IMR-90 (cell line): ENCODE data around the gene SS18L1. TPM values are rescaled to one million over a fixed set of nuclear protein-coding genes. Genes with fewer than 3 reads are reported as not detected.

Experiments used
- ATAC-seq: fragments of 200-7000 bp; cut with Tn5 transposase; 2 replicates; pipeline ENCODE4 v1.9.1; 2020; ENCODE audit warnings: low read depth, mild to moderate bottlenecking, moderate library complexity
- BruUV-seq: library from RNA; stranded (reverse); fragments of 400-500 nt; replicated peaks from 2 replicates; lab custom pipeline; 2021; lab: Mats Ljungman, UMichigan
- CTCF ChIA-PET: fragments of 300-600 bp; formaldehyde crosslinking; extraction: SDS; loops from one replicate; lab custom pipeline; 2021; ENCODE audit warnings: antibody characterized with exemption; lab: Yijun Ruan, JAX
- POLR2A ChIA-PET: fragments of 300-600 bp; sonication (Branson Sonifier 250); formaldehyde crosslinking; loops from one replicate; lab custom pipeline; 2022; ENCODE audit warnings: antibody characterized with exemption; ENCODE audit not compliant: unreplicated experiment; lab: Charles Lee
- DNase-seq: peaks from one replicate; pipeline ENCODE4 v3.0.0; 2013
- H2AFZ ChIP-seq: replicated peaks from 2 replicates; pipeline ENCODE3; 2013; ENCODE audit warnings: low read length, mild to moderate bottlenecking; ENCODE audit not compliant: poor library complexity
- H2AK5ac ChIP-seq: 2 replicates; pipeline ENCODE4 v1.6.1; 2013; ENCODE audit warnings: low read depth, low read length, inconsistent platforms
- H2AK9ac ChIP-seq: replicated peaks from 2 replicates; pipeline ENCODE3; 2013; ENCODE audit warnings: mild to moderate bottlenecking, low read depth, low read length, moderate library complexity; ENCODE audit not compliant: poor library complexity
- H2BK120ac ChIP-seq: 2 replicates; pipeline ENCODE4 v1.6.1; 2013; ENCODE audit warnings: low read depth, low read length, inconsistent platforms
- H2BK15ac ChIP-seq: 3 replicates; pipeline ENCODE4 v1.6.1; 2013; ENCODE audit warnings: low read depth, low read length, inconsistent platforms
- H2BK20ac ChIP-seq: 2 replicates; pipeline ENCODE4 v1.6.1; 2013; ENCODE audit warnings: low read depth, mild to moderate bottlenecking, inconsistent platforms, low read length, moderate library complexity
- H2BK5ac ChIP-seq: 2 replicates; pipeline ENCODE4 v1.6.1; 2013; ENCODE audit warnings: mild to moderate bottlenecking, low read depth, low read length, inconsistent platforms; ENCODE audit not compliant: poor library complexity, severe bottlenecking
- H3K14ac ChIP-seq: replicated peaks from 2 replicates; pipeline ENCODE4 v1.6.1; 2013; ENCODE audit warnings: low read depth, low read length, inconsistent platforms
- H3K18ac ChIP-seq: 2 replicates; pipeline ENCODE4 v1.6.1; 2013; ENCODE audit warnings: low read depth, low read length, control low read depth
- H3K23ac ChIP-seq: 2 replicates; pipeline ENCODE4 v1.6.1; 2013; ENCODE audit warnings: low read depth, low read length, inconsistent platforms
- H3K27ac ChIP-seq: 2 replicates; pipeline ENCODE4 v1.5.1; 2013; ENCODE audit warnings: mild to moderate bottlenecking, control low read depth, low read length; ENCODE audit not compliant: insufficient read depth
- H3K27me3 ChIP-seq: 2 replicates; pipeline ENCODE4 v1.6.1; 2013; ENCODE audit warnings: low read length; ENCODE audit not compliant: control insufficient read depth, insufficient read depth
- H3K36me3 ChIP-seq: 2 replicates; pipeline ENCODE4 v1.6.1; 2013; ENCODE audit warnings: low read length, mixed read lengths; ENCODE audit not compliant: control insufficient read depth, insufficient read depth
- H3K4ac ChIP-seq: 2 replicates; pipeline ENCODE4 v1.6.1; 2013; ENCODE audit warnings: low read depth, low read length, inconsistent platforms
- H3K4me1 ChIP-seq: 2 replicates; pipeline ENCODE4 v1.6.1; 2013; ENCODE audit warnings: low read length, mixed read lengths; ENCODE audit not compliant: control insufficient read depth, insufficient read depth
- H3K4me2 ChIP-seq: 2 replicates; pipeline ENCODE4 v1.6.1; 2013; ENCODE audit warnings: low read depth, mild to moderate bottlenecking, control low read depth, low read length, moderate library complexity
- H3K4me3 ChIP-seq: 2 replicates; pipeline ENCODE4 v1.5.1; 2013; ENCODE audit warnings: low read depth, mild to moderate bottlenecking, control low read depth, low read length, moderate library complexity; ENCODE audit not compliant: insufficient read depth
- H3K56ac ChIP-seq: 2 replicates; pipeline ENCODE4 v1.6.1; 2013; ENCODE audit warnings: low read length, inconsistent platforms; ENCODE audit not compliant: insufficient read depth; ENCODE audit errors: extremely low read depth
- H3K79me1 ChIP-seq, 2 experiments: 2 replicates each; pipeline ENCODE4 v1.6.1; 2013; ENCODE audit warnings: low read length in 2 of 2, inconsistent platforms in 1 of 2, low read depth in 1 of 2
- H3K9ac ChIP-seq: 2 replicates; pipeline ENCODE4 v1.6.1; 2013; ENCODE audit warnings: low read depth, low read length, control low read depth
- H3K9me1 ChIP-seq: 2 replicates; pipeline ENCODE4 v1.6.1; 2013; ENCODE audit warnings: low read length, inconsistent platforms; ENCODE audit not compliant: insufficient read depth
- H3K9me3 ChIP-seq: 2 replicates; pipeline ENCODE4 v1.6.1; 2013; ENCODE audit warnings: low read length; ENCODE audit not compliant: control insufficient read depth, insufficient read depth
- H4K20me1 ChIP-seq: 2 replicates; pipeline ENCODE4 v1.6.1; 2013; ENCODE audit warnings: low read length, inconsistent platforms; ENCODE audit not compliant: insufficient read depth
- H4K5ac ChIP-seq: 2 replicates; pipeline ENCODE4 v1.6.1; 2013; ENCODE audit warnings: mild to moderate bottlenecking, low read depth, low read length, control low read depth
- H4K8ac ChIP-seq, 2 experiments: 2 replicates each; pipeline ENCODE4 v1.6.1; 2013; ENCODE audit warnings: low read depth in 2 of 2, low read length in 2 of 2, control low read depth in 1 of 2, inconsistent platforms in 1 of 2
- H4K91ac ChIP-seq: 2 replicates; pipeline ENCODE4 v1.6.1; 2013; ENCODE audit warnings: low read depth, low read length, inconsistent platforms; ENCODE audit not compliant: insufficient read depth
- BHLHE40 ChIP-seq: fragments of 150-350 bp; IDR thresholded peaks from 2 replicates; pipeline ENCODE4 v1.6.1; 2016; ENCODE audit warnings: mild to moderate bottlenecking, low read depth, low read length
- CEBPB ChIP-seq: IDR thresholded peaks from 2 replicates; pipeline ENCODE4 v1.6.1; 2012; ENCODE audit warnings: low read depth, low read length, improper control_type of control experiment
- CHD1 ChIP-seq: IDR thresholded peaks from 2 replicates; pipeline ENCODE4 v1.6.1; 2012; ENCODE audit warnings: low read depth, low read length, improper control_type of control experiment
- CTCF ChIP-seq: conservative IDR thresholded peaks from 2 replicates; pipeline ENCODE4 v1.5.1; 2012; ENCODE audit warnings: mild to moderate bottlenecking, low read depth, low read length, improper control_type of control experiment
- ELK1 ChIP-seq: fragments of 150-350 bp; IDR thresholded peaks from 2 replicates; pipeline ENCODE4 v1.6.1; 2016; ENCODE audit warnings: low read depth, mild to moderate bottlenecking, low read length, moderate library complexity, borderline replicate concordance
- FOS ChIP-seq: fragments of 150-350 bp; IDR thresholded peaks from 2 replicates; pipeline ENCODE4 v1.6.1; 2016; ENCODE audit warnings: low read depth, low read length
- MAFK ChIP-seq: IDR thresholded peaks from 2 replicates; pipeline ENCODE4 v1.6.1; 2012; ENCODE audit warnings: low read depth, low read length, improper control_type of control experiment
- MAZ ChIP-seq: IDR thresholded peaks from 2 replicates; pipeline ENCODE4 v1.6.1; 2012; ENCODE audit warnings: low read depth, mild to moderate bottlenecking, low read length, improper control_type of control experiment, moderate library complexity, borderline replicate concordance
- MXI1 ChIP-seq: IDR thresholded peaks from 2 replicates; pipeline ENCODE4 v1.6.1; 2012; ENCODE audit warnings: low read depth, mild to moderate bottlenecking, low read length, moderate library complexity, borderline replicate concordance
- NFE2L2 ChIP-seq: fragments of 150-350 bp; IDR thresholded peaks from 2 replicates; pipeline ENCODE4 v1.6.1; 2016; ENCODE audit warnings: low read depth, mild to moderate bottlenecking, low read length
- POLR2A ChIP-seq: IDR thresholded peaks from 2 replicates; pipeline ENCODE4 v1.6.1; 2012; ENCODE audit warnings: mild to moderate bottlenecking, low read depth, low read length
- RAD21 ChIP-seq: IDR thresholded peaks from 2 replicates; pipeline ENCODE4 v1.6.1; 2012; ENCODE audit warnings: low read length, improper control_type of control experiment
- RCOR1 ChIP-seq: IDR thresholded peaks from 2 replicates; pipeline ENCODE4 v1.6.1; 2012; ENCODE audit warnings: mild to moderate bottlenecking, low read length, improper control_type of control experiment; ENCODE audit not compliant: insufficient replicate concordance
- RFX5 ChIP-seq: IDR thresholded peaks from 2 replicates; pipeline ENCODE4 v1.8.0; 2012; ENCODE audit warnings: low read depth, mild to moderate bottlenecking, low read length, moderate library complexity
- SMC3 ChIP-seq: fragments of 150-350 bp; IDR thresholded peaks from 2 replicates; pipeline ENCODE4 v1.6.1; 2016; ENCODE audit warnings: low read depth, mild to moderate bottlenecking, antibody characterized with exemption, low read length, moderate library complexity
- USF2 ChIP-seq: fragments of 150-350 bp; IDR thresholded peaks from 2 replicates; pipeline ENCODE4 v1.6.1; 2017; ENCODE audit warnings: mild to moderate bottlenecking, antibody characterized with exemption, low read length, low read depth
- WGBS, 2 experiments: methylation state at CpG; one replicate each; pipeline versions ENCODE4 v1.1.5 to v1.1.7; 2013; ENCODE audit warnings: missing lambda C conversion rate in 2 of 2; ENCODE audit not compliant: insufficient read length in 1 of 2; ENCODE audit errors: extremely low coverage in 2 of 2; 5-methylcytosine and 5-hydroxymethylcytosine counted together
- dilution Hi-C: fragments of 300-500 bp; cut with HindIII; formaldehyde crosslinking; loops from one replicate; pipeline ENCODE4 v1.14.3; 2018; ENCODE audit warnings: low sequenced_read_pairs; ENCODE audit not compliant: unreplicated experiment
- in situ Hi-C: fragments of 300-500 bp; cut with MboI; formaldehyde crosslinking; loops from 3 replicates; pipeline ENCODE4 v1.14.3; 2019; ENCODE audit warnings: low sequenced_read_pairs, inconsistent platforms, mixed read lengths
- intact Hi-C: fragments of 100-400 bp; cut with micrococcal nuclease; formaldehyde crosslinking; loops from 2 replicates; pipeline ENCODE4 v1.10.0; 2022
- polyA plus RNA-seq, 3 experiments: library from polyadenylated mRNA; depleted of rRNA; stranded (reverse); fragments of >200 nt; gene quantifications; 2 replicates each; pipeline ENCODE4 v1.2.3, GENCODE V29; 2012; ENCODE audit warnings: low replicate concordance in 1 of 3
- total RNA-seq: library from RNA; depleted of rRNA; stranded (reverse); fragments of >200 nt; gene quantifications from 2 replicates; pipeline ENCODE4 v1.2.3, GENCODE V29; 2012

The SS18L1 gene
- total and polyA plus RNA-seq, 2 of the 4 experiments (the other 2 are of a cell fraction), result 8.1 to 12.2 TPM

- no peak overlapping the region for H2BK15ac ChIP-seq
- H3K4me2 ChIP-seq, result no peak overlapping the region
- no peak for TF ChIP-seq SMC3
- no peak for TF ChIP-seq FOS
- no peak for TF ChIP-seq NFE2L2
- no peak for TF ChIP-seq RAD21
- TF ChIP-seq USF2, result no peak
- no peak for TF ChIP-seq BHLHE40
- no peak for TF ChIP-seq CTCF
- no peak for TF ChIP-seq MAZ
- no peak for TF ChIP-seq RCOR1
- no peak for TF ChIP-seq CEBPB
- no peak for TF ChIP-seq CHD1
- no peak for TF ChIP-seq POLR2A
- TF ChIP-seq MAFK, result no peak
- no peak for TF ChIP-seq MXI1
- TF ChIP-seq RFX5, result no peak
- no peak for TF ChIP-seq ELK1
- no peak overlapping the region for H3K14ac ChIP-seq
- H3K4me3 ChIP-seq, result no peak overlapping the region
- H4K5ac ChIP-seq, result no peak overlapping the region
- no peak overlapping the region for H3K56ac ChIP-seq
- H3K23ac ChIP-seq, result no peak overlapping the region
- no peak overlapping the region for H3K18ac ChIP-seq
- in situ Hi-C loops, result no loop called here
- CTCF ChIA-PET, result no interaction called here
- no TSS peak for BruUV-seq
- dilution Hi-C loops, result no loop called here
- POLR2A ChIA-PET, result no interaction called here
- no peak overlapping the region for H2BK20ac ChIP-seq
- H3K4me1 ChIP-seq, result no peaks in the 10 kb centered on the region
- ATAC-seq, result no peak
- no peak overlapping the region for H4K8ac ChIP-seq
- H3K79me1 ChIP-seq, result no peaks in the 10 kb centered on the region; a peak in 1 of 4 replicates
- 71% methylated on average over 7 of the region's 17 CpGs; no CpG with 5 or more reads in 1 of the 2 experiments for WGBS, 2 experiments
- no peak overlapping the region for H2AK9ac ChIP-seq
- H3K9ac ChIP-seq, result no peak overlapping the region
- no peak overlapping the region for H2BK5ac ChIP-seq
- H2BK120ac ChIP-seq, result no peak overlapping the region
- H2AFZ ChIP-seq, result no peak overlapping the region
- H3K27ac ChIP-seq, result no peak overlapping the region
- H4K91ac ChIP-seq, result no peak overlapping the region
- peaks cover 26% of the 10 kb centered on the region for H3K27me3 ChIP-seq
- no peak for DNase-seq
- no peak overlapping the region for H3K4ac ChIP-seq
- no peaks in the 10 kb centered on the region for H3K9me3 ChIP-seq
- no peaks in the 10 kb centered on the region for H3K9me1 ChIP-seq
- peaks cover 4% of the 10 kb centered on the region for H4K20me1 ChIP-seq
- H3K36me3 ChIP-seq, result no peaks in the 10 kb centered on the region
- H2AK5ac ChIP-seq, result no peak overlapping the region
- intact Hi-C loops, result no loop called here
Measured at GRCh38 chr20:62209850-62210495, 66.4 kb downstream of the SS18L1 start.
